HG02973 (cell line): ENCODE results near the gene PRKCE.

ENCODE experiments used
- ATAC-seq: cut with Tn5 transposase; IDR thresholded peaks from one replicate; pipeline ENCODE4 v1.9.1; 2021; ENCODE audit warnings: moderate library complexity; ENCODE audit not compliant: unreplicated experiment

PRKCE gene

DNA sequence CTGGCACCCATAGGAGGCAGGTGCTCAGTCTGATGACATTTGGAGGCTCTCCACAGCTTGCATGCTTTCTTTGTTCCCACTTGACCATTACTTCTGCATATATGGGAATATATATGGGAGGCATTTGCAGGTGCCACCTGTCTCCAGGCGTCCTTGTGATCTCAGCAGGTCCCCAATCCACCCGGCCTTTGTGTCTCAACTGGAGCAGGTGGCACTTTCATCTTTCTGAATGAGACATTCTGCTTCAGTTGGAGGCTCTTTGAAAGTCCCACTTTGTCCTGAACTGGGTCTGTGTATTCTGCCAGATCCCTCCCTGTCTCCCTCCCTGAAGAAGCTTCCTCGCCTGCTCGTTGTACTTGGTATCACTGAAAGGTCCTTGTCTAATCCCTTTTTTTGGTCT lies 327.6 kb downstream of the PRKCE start:
- no peak for ATAC-seq

DNA sequence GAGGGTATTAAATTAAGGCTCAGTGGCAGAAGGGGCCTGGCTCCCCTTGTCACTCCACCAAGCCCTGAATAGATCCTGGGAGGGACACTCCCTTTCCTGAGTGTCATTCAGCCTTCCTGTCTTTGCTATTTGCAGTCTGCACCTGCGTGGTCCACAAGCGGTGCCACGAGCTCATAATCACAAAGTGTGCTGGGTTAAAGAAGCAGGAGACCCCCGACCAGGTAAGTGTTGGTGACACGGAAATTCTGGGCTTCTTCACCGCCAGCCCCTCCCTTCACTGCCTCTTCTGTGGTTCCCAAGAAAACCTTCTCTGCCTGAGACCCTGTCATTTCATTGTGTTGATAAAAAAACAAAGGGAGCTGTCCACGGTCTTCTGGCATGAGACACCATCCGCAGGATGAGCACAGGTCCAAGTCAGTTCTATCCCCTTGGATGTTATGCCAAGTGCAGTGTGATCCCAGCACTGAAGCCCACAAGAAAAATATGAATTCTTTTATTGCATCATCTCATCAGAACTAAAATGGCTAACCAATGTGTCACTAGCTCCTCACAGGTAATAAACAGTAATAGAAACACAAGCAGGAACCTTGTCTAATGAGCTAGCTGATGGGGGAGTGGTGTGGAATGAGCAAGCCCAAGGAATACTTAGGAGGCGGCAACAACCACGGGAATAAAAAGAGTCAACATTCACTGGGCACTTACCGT lies 328.8 kb downstream of the PRKCE start:
- ATAC-seq = no peak

GRCh38 chr2:45981384-45981930 lies 330.0 kb downstream of the PRKCE start:
- no peak for ATAC-seq

- no peak for ATAC-seq
Observed at GRCh38 chr2:45982096-45982495, 330.6 kb downstream of the PRKCE start.

GRCh38 chr2:45983213-45983612 lies 331.7 kb downstream of the PRKCE start:
- ATAC-seq = no peak

GRCh38 chr2:45984366-45984765 lies 332.9 kb downstream of the PRKCE start:
- no peak for ATAC-seq

DNA sequence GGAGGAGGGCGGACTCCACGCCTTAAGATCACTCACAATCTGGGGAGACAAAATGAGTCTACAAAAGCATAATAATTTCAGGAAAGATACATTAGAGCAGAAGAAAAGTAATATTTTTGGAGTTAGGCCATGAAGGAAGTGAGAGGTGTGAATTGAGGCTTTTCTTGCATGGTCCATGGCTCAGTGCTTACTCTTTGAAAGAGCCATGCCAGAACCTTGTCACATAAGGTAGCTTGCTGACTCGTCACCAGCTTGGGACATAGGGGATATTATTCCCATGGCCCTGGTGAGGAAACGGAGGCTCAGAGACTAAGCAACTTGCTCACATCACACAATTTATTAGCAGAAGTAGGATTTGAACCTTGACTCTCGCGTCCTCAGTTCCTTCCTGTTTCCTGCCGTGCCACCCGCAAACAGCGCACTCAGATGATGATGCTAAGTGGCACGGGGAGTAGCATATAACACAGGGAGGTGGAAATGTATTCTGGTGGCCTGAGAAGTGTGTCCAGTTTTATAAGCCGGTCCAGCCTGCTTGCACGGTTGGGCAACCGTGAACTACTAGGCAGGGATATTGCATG lies 333.5 kb downstream of the PRKCE start:
- no peak for ATAC-seq

DNA sequence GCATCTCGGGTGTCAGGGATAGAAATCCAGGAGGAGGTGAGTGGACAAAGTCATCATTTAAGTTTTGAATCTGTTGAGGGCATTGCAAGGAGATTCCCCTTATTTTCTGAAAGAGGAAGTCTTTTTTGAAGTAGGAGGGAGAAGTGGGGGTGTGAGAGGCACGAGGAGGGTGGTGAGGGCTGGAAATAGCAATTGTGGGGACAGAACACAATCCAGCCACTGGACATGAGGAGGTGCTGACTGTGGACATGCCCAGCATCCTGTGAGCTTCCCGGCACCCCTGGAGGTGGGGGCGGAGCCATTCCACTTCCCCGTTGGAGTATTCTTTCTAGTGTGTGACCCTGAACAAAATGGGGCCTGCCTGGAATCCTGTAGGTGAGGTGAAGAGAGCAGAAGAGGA lies 335.0 kb downstream of the PRKCE start:
- no peak for ATAC-seq

- no peak for ATAC-seq
Observed at GRCh38 chr2:45987856-45988255, 336.4 kb downstream of the PRKCE start.

DNA sequence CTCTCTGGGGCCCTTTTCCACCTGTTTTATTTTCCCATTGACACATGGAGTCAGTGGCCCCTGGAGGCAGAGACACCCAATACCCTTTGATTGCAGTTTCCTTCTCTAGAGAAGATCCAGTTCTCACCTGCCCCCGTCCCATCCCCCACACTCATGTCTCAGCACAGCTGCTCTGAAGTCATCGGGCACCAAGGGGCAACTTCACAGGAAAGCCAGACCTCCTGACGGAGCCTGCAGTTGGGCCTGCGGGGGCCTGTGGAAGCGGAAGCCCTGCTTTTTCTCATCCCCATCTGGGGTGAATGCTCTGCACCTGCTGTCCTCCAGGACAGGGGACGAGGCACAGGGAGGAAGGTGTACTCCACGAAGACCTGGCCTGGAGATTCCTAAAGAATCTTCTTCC lies 337.4 kb downstream of the PRKCE start:
- ATAC-seq = no peak

DNA sequence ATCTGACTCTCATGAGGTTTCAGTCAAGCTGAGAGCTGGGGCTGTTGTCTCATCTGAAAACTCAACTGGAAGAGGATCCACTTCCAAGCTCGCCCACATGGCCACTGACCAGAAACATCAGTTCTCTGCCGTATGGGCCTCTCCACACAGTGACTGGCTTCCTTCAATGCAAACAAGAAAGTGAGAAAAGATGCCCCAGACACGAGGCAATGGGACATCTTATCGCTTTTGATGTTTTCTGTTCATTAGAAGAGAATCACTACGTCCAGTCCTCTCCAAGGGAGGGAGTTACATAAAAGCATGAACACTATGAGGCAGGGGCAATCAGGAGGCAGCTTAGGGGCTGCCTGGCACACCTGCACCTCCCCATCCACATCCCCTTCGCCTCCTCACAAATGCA lies 338.7 kb downstream of the PRKCE start:
- ATAC-seq = no peak

- no peak for ATAC-seq
Observed at GRCh38 chr2:45992021-45992740, 340.7 kb downstream of the PRKCE start.

- no peak for ATAC-seq
Observed at GRCh38 chr2:45992741-45993475, 341.4 kb downstream of the PRKCE start.

- ATAC-seq = no peak
Observed at GRCh38 chr2:45993476-45993991, 342.1 kb downstream of the PRKCE start.

DNA sequence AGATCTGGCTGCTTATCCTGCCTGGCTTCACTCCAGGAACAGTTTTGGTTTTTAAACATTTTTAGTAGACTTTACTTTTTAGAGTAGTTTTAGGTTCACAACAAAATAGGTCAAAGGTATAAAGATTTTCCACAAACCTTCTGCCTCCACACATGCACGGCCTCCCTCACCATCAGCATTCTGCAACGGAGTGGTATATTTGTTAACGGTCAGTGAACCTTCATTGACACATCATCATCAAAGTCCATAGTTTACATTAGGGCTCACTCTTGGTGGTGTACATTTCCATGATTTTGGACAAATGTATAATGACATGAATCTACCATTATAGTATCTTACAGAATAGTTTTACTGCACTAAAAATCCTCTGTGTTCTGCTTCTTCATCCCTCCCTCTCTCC lies 342.6 kb downstream of the PRKCE start:
- ATAC-seq = no peak

GRCh38 chr2:46000660-46001059 lies 349.2 kb downstream of the PRKCE start:
- no peak for ATAC-seq

- ATAC-seq = no peak
Observed at GRCh38 chr2:46001290-46001689, 349.8 kb downstream of the PRKCE start.

DNA sequence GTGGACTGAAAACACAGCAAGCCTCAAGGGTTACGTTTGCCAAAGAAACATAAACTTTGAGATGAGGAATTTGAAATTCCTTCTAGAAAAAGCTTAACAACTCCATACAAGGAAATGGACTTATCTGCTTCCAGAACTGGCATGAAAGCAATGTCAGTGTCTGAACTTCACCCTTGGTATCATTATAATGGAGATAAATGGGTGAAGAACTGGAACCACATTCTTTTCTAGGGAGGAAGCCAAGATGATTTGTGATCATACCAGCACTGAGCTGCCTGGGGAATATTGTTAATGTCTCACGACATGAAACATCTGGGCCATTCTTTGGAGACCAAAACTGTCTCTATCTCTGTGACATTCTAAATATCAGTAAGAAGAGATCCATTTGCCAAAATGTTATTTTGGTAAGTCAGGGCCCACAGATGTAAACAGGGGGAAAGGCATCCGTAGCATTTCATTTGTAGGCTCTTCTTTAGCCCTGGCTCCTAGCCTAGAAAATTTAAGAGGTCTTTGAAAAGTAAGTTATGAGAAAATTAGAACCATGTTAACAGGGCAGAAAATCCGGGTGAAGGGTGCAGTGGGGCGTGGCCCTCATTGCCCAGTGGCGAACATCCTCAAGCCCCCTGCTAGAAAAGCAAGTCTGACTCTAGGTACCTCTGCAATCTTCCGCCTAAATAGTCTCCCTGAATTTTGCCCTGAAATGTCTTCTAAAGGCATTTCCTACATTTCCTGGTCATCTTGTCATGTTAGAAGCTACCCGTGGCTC lies 350.4 kb downstream of the PRKCE start:
- ATAC-seq = no peak

- no peak for ATAC-seq
Observed at GRCh38 chr2:46002507-46002883, 351.0 kb downstream of the PRKCE start.

DNA sequence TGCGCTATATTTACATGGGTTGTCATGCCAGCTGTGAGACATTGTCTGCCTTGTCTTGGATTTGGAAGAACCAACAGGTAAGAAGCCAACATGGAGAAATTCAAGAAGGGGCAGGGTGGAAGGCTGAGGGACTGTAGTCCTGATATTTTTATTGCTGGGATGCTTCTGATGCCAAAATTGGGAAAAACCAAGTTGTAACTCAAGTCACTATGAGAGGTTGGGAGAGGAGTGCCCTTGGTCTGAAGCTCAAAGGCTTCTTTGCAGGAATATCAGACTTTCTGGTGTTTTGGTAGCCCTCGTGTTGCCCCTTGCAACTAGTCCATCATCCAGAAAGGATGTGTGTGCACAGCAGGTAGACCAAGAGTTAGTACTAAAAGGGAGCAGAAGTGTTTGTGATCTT lies 351.5 kb downstream of the PRKCE start:
- no peak for ATAC-seq
